NCI-H345 treated with DMSO at 0.1 percent for 48 hours (cell line): ENCODE measurements around the gene SS18.

Experiments
- DNase-seq: peaks from one replicate; lab custom pipeline; 2025; ENCODE audit not compliant: unreplicated experiment; lab: John Stamatoyannopoulos, UW

Gene SS18

DNA sequence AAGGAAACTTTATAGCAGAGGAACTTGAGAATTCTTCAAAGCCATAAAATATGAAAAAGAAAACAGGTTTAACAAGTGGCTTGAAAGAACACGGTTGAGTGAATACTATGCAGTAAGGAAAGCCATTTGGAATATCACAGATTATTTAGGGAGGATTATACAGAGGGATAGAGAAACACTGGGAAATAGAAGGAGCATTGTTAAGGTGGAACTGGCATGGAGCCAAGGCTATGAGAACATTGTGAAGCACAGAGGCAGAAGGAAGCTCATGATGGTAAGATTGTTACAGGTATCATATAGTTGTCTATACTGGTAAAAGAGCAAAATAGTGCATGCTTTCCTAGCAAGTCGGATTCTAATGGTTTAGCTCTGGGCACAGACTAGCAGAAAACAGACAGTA lies 87.1 kb downstream of the SS18 start:
- DNase-seq: no peak

- DNase-seq: no peak
Observed at GRCh38 chr18:26002375-26002910, 88.0 kb downstream of the SS18 start.

DNA sequence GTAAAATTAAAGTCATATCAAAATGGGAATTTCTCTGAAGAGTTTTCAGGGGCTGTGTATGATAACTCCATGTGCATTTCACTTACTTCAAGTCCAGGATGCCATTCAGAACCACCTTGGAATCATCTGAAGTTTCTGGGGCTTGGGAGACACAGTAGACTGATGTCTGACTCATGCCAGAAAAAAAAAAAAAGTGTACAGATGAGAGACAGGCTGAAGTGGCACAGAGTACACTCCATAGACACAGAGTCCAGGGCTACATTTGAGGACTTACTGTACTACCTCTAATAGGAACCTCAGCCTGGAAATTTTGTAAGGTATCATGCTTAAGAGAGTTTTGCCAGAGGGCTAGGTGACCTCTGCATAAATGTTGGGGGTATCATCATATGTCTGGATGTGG lies 92.0 kb downstream of the SS18 start:
- no peak for DNase-seq

- DNase-seq: no peak
Observed at GRCh38 chr18:25992566-25992965, 97.8 kb downstream of the SS18 start.

DNA sequence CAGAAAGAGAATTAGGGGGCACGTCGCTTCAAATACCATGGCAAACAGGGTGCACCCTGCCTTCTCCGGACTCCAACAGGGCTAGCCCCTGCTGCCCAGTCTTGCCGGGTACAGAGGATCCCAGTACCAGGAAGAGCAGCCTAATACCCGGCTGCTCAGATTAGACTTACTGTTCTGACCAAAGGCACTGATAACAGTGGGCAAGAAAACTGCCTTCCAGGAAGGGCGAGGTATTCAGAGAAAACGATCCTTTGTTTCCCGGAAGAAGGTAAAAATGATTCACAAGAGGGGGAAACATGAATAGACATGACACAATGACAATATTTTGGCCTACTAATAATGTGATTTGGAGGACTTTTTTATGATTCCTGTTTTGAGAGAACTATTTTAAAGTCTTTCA lies 99.9 kb downstream of the SS18 start:
- DNase-seq: no peak

DNA sequence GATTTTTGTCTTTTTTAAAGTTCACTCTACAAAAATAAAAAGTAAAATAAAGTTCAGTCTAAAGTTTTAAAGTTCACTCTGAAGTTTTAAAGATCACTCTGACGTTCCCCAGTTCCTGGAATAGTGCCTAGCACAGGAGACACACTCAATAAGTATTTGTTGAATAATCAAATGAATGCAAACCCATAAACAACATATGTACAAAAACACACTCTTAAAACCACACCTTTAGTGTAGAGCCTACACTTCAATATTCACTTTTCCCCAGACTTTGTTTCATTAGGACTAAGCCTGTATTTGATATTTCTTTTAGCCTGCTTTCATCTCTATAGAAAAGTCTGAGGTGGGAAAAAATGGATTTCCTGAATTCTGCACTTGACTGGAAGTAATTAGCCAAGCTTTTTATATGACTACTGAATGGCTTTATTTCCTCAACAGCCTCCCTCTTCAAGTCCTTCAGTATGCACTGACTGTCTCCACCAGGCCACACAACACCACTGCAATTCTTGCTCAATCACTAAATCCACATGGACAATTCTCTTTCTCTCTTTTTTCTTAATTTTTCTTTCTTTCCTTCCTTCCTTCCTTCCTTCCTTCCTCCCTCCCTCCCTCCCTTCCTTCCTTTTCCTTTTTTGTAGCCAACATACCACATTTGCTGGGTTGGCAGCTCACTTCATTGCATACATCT lies 104.6 kb downstream of the SS18 start:
- no peak for DNase-seq

- DNase-seq: no peak
Observed at GRCh38 chr18:25983730-25984129, 106.7 kb downstream of the SS18 start.

GRCh38 chr18:25982961-25983360 lies 107.5 kb downstream of the SS18 start:
- DNase-seq: no peak

DNA sequence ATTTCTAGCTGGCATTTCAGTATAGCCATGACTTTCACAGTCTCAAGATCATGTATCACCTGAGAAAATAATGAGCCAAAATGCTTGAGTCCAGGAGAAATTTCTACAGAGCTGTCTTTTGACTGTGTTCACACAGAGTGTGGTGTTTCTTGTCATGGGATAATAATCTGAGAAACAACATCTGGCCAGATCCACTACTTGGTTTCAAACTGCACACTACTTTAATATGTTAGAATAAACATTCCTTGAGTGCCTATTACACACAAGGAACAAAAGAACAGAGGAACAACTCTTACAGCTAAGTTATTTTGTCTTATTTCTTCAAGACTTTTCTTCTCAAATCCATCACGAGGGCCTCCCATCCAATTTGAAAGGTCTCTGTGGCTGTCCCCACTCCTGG lies 108.3 kb downstream of the SS18 start:
- DNase-seq: no peak

DNA sequence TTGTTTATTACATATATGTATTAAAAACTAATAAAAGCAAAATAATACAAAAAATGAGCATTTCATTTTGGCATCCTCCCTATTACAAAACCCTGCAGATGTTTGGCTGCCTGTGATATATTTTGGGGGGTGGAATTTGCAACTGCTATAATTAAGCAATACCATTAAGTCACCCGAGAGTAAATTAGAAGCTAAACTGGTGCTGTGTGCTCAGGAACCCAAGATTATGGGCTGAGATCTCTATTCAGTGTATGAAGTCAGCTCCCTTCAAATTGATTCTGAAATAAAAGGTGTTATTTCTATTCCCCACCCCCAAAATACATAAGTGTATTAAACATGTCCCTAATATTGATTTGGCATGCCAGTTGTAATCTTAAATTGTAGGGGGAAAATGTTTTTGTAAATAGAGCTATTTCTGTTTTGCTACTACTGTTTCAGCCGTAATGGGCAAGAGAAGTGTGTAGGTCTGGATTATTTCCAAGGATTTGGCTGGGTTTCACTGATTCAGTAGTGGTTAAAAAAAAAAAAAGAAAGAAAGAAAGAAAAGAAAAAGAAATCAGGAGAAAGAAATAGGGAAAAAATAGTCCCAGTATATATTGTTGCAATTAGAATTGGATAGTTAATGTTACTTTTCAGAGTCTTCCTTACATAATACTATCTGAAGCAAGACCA lies 110.9 kb downstream of the SS18 start:
- DNase-seq: no peak

- no peak for DNase-seq
Observed at GRCh38 chr18:25976554-25976953, 113.9 kb downstream of the SS18 start.

DNA sequence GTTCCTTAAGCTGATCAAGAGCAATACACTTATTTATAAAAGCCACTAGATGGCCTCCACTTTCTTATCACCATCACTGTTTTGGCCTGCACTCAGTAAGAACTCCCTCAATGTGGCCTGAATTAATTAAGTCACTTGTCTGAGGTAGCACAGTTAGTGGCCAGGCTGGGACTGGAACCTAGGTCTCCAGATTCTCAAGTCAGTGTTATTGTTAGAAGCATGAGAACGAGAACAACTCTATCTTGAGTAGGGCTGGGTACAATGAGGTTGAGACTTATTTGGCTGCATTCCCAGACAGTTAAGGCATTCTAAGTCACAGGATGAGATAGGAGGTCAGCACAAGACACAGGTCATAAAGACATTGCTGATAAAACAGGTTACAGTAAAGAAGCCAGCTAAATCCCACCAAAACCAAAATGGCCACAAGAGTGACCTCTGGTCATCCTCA lies 115.8 kb downstream of the SS18 start:
- DNase-seq: no peak
